NB4 (cell line): Measurements from ENCODE around the gene OR4E1.

Source experiments
- DNase-seq: peaks from one replicate; pipeline ENCODE4 v3.0.0; 2010; ENCODE audit warnings: low read depth
- H3K4me3 ChIP-seq: one replicate; pipeline ENCODE4 v1.5.1; 2011; ENCODE audit warnings: mild to moderate bottlenecking, low read depth, low read length, moderate library complexity
- MAX ChIP-seq: IDR thresholded peaks from 2 replicates; pipeline ENCODE4 v1.6.1; 2011; ENCODE audit warnings: low read depth, low read length
- MYC ChIP-seq: IDR thresholded peaks from 2 replicates; pipeline ENCODE4 v1.6.1; 2011; ENCODE audit warnings: low read depth, low read length
- POLR2A ChIP-seq: IDR thresholded peaks from 2 replicates; pipeline ENCODE4 v1.6.1; 2011; ENCODE audit warnings: mild to moderate bottlenecking; ENCODE audit not compliant: insufficient read length; ENCODE audit errors: extremely low read depth
- TF ChIP-seq, protein P1 (sequence below): IDR thresholded peaks from one replicate; pipeline ENCODE4 v1.5.1; 2012; ENCODE audit warnings: low read depth, low read length

The OR4E1 gene

DNA sequence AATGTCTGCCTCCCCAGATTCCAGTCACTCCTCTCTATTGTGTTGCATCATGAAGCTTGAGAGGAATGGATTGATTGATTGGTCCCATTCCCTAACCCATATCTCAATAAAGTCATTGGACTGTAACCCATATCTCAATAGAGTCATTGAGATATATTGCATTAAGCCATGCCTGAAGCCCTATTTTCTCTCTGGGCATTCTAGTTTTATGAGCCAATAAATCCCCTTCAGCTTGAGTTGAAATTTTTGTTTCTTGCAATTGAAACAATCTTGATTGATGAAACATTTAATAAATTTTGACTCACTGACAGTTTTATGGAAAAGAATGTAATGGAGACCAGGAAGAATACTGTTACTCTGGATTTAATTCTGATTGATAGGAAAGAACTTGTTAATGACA lies 20.8 kb upstream of the OR4E1 start:
- no peak overlapping the region for H3K4me3 ChIP-seq
- no peak for TF ChIP-seq MAX
- no peak for TF ChIP-seq POLR2A
- no peak for TF ChIP-seq MYC
- TF ChIP-seq, protein P1, sequence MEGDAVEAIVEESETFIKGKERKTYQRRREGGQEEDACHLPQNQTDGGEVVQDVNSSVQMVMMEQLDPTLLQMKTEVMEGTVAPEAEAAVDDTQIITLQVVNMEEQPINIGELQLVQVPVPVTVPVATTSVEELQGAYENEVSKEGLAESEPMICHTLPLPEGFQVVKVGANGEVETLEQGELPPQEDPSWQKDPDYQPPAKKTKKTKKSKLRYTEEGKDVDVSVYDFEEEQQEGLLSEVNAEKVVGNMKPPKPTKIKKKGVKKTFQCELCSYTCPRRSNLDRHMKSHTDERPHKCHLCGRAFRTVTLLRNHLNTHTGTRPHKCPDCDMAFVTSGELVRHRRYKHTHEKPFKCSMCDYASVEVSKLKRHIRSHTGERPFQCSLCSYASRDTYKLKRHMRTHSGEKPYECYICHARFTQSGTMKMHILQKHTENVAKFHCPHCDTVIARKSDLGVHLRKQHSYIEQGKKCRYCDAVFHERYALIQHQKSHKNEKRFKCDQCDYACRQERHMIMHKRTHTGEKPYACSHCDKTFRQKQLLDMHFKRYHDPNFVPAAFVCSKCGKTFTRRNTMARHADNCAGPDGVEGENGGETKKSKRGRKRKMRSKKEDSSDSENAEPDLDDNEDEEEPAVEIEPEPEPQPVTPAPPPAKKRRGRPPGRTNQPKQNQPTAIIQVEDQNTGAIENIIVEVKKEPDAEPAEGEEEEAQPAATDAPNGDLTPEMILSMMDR = no peak
- DNase-seq = no peak

DNA sequence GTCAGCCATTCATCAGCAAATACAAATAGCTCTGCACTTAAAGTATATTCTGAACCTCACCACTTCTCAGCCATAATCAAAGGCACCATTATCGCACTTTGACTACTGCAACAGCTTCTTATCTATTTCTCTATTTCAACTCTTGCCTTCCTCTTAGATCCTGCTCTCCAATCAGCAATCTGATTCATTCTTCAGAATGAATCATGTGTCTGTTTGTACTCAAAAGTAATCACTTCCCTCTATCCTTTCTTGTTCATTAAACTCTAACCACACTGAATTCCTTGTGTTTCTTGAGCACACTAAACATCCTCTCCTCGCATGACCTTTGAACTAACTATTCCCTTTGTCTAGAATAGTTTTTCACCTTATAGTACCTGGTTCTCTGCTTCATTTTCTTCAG lies 12.8 kb upstream of the OR4E1 start:
- no peak for DNase-seq
- TF ChIP-seq MAX (no peak), POLR2A (no peak), MYC (no peak)
- TF ChIP-seq, protein P1 = no peak
- no peak overlapping the region for H3K4me3 ChIP-seq

- no peak overlapping the region for H3K4me3 ChIP-seq
- TF ChIP-seq MYC (no peak), POLR2A (no peak), MAX (no peak)
- TF ChIP-seq, protein P1 = no peak
- DNase-seq = no peak
Observed at GRCh38 chr14:21680072-21680471, 6.5 kb upstream of the OR4E1 start.

GRCh38 chr14:21675566-21675965 lies 1.9 kb upstream of the OR4E1 start:
- DNase-seq = no peak
- no peak overlapping the region for H3K4me3 ChIP-seq
- TF ChIP-seq, protein P1 = no peak
- TF ChIP-seq MAX (no peak), POLR2A (no peak), MYC (no peak)

DNA sequence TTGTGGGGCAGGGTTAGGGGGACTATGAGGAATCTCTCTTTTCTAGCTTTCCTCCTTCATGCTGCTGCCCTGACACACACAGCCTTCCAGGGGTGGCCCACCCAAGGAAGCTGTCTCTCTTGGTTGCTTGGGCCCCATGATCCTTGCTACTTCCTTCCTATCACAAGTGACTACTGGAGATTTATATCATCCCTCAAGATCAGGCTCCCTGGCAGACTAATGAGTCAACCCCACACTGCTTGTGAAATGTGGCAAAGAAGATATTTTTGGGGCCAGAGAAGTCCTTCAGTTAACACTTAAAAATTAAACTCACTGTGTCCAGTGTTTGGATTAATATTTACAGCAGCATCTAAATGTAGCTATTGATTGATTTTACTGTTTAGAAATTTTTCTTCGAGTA lies 1.5 kb downstream of the OR4E1 start:
- TF ChIP-seq MAX = no peak
- no peak for TF ChIP-seq POLR2A
- TF ChIP-seq MYC = no peak
- TF ChIP-seq, protein P1 = no peak
- H3K4me3 ChIP-seq = no peak overlapping the region
- DNase-seq = no peak

GRCh38 chr14:21671371-21671770 lies 2.2 kb downstream of the OR4E1 start:
- no peak for DNase-seq
- TF ChIP-seq MYC (no peak), MAX (no peak), POLR2A (no peak)
- TF ChIP-seq, protein P1 = no peak
- H3K4me3 ChIP-seq = no peak overlapping the region
